D341Med (cell line): Measurements from ENCODE around the gene HTRA2.

Experiments
- DNase-seq: peaks from one replicate; pipeline ENCODE4 v3.0.0; 2012; ENCODE audit warnings: low spot score

Gene HTRA2

GRCh38 chr2:74515981-74516633 lies 13.6 kb upstream of the HTRA2 start:
- DNase-seq, result peak; percentile 83

- DNase-seq, result no peak
Observed at GRCh38 chr2:74516650-74517049, 13.1 kb upstream of the HTRA2 start.

GRCh38 chr2:74522516-74522915 lies 7.2 kb upstream of the HTRA2 start:
- no peak for DNase-seq

GRCh38 chr2:74524005-74524404 lies 5.7 kb upstream of the HTRA2 start:
- DNase-seq, result no peak

GRCh38 chr2:74524955-74525716 lies 4.6 kb upstream of the HTRA2 start:
- no peak for DNase-seq

GRCh38 chr2:74525717-74526648 lies 3.8 kb upstream of the HTRA2 start, which contains the start of gene DQX1:
Gene DQX1 (minus strand): TSS chr2:74526231. CDS start chr2:74525729, 502 bp downstream.
- DNase-seq, result no peak

GRCh38 chr2:74526649-74527230 lies 3.0 kb upstream of the HTRA2 start:
- no peak for DNase-seq

- DNase-seq, result no peak
Observed at GRCh38 chr2:74527741-74528140, 2.0 kb upstream of the HTRA2 start.

GRCh38 chr2:74528600-74529356 lies 955 bp upstream of the HTRA2 start:
- no peak for DNase-seq

GRCh38 chr2:74530239-74531187 lies 780 bp downstream of the HTRA2 start:
- peak; percentile 55 for DNase-seq

- DNase-seq, result no peak
Observed at GRCh38 chr2:74531666-74532065, 1.9 kb downstream of the HTRA2 start.

- no peak for DNase-seq
Observed at GRCh38 chr2:74532222-74532621, 2.5 kb downstream of the HTRA2 start.

GRCh38 chr2:74533464-74533863 lies 3.7 kb downstream of the HTRA2 start:
- no peak for DNase-seq

GRCh38 chr2:74534411-74534810 lies 4.7 kb downstream of the HTRA2 start:
- DNase-seq, result no peak

- no peak for DNase-seq
Observed at GRCh38 chr2:74535440-74535965, 5.8 kb downstream of the HTRA2 start.

GRCh38 chr2:74536166-74536950 lies 6.6 kb downstream of the HTRA2 start:
- no peak for DNase-seq

- no peak for DNase-seq
Observed at GRCh38 chr2:74537140-74537539, 7.4 kb downstream of the HTRA2 start.

GRCh38 chr2:74538881-74539339 lies 9.2 kb downstream of the HTRA2 start:
- no peak for DNase-seq

- DNase-seq, result no peak
Observed at GRCh38 chr2:74540291-74540690, 10.6 kb downstream of the HTRA2 start.
